ENCODE results near the gene MORN1. TPM values are rescaled to one million over a fixed set of nuclear protein-coding genes. Genes with fewer than 3 reads are reported as not detected.

The MORN1 gene
- total and polyA plus RNA-seq, 10 of the 15 experiments (the other 5 are each of a cell fraction or from before 2014, with no cell fraction given): 0.76 to 7.9 (median 5.5) TPM

DNA sequence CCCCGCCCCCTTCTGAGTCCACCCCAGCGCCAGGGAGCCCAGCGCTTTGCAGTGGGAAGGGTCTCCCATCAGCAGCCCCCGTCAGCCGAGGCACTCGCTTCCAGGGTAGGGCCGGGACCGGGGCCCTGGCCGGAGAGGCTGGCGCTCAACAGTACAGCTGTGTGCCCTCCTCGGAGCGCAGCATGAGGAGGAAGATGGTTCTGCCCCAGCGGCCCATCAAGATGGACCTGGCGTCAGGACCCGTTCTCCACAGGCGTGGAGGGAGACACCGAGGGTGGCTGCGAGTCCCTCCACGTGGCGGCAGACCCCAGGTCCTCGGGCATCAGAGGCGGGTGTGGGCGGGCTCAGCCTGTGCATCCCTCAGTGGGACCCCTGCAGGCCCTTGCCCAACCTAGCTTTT lies 54.3 kb downstream of the MORN1 start:
- FAIRE-seq: no peak
- WGBS (ENCODE audit: insufficient coverage, insufficient replicate concordance, low lambda C conversion rate, missing lambda C conversion rate): 74% methylated on average over 14 of the region's 23 CpGs
- CTCF ChIA-PET: no interaction called here
- TF ChIP-seq CEBPB (IDR thresholded peaks at IDR 0.05; ENCODE audit: borderline replicate concordance in 1 of 2, low read depth in 2 of 2, low read length in 2 of 2) (no peak), ASH2L (IDR thresholded peaks at IDR 0.05; ENCODE audit: borderline replicate concordance, low read depth) (no peak), RBBP5 (conservative IDR thresholded peaks at IDR 0.05) (no peak), ZNF24 (IDR thresholded peaks at IDR 0.05) (no peak), IRF4 (IDR thresholded peaks at IDR 0.05; ENCODE audit: low read depth, low read length) (no peak), JUNB (IDR thresholded peaks at IDR 0.05) (no peak), SMAD1 (IDR thresholded peaks at IDR 0.05; ENCODE audit: low read depth, partially characterized antibody) (no peak), BCL11A (IDR thresholded peaks at IDR 0.05; ENCODE audit: low read depth, low read length) (no peak), POU2F2 (IDR thresholded peaks at IDR 0.05; ENCODE audit: borderline replicate concordance, low read depth, low read length) (no peak), RAD21 (IDR thresholded peaks at IDR 0.05; ENCODE audit: insufficient read depth, low read depth, low read length) (no peak), POLR2AphosphoS5 (IDR thresholded peaks at IDR 0.05; ENCODE audit: low read length) (no peak), RCOR1 (conservative IDR thresholded peaks at IDR 0.05; ENCODE audit: low read depth, low read length) (no peak), NFXL1 (IDR thresholded peaks at IDR 0.05; ENCODE audit: borderline replicate concordance) (no peak)
- TF ChIP-seq, protein P1, sequence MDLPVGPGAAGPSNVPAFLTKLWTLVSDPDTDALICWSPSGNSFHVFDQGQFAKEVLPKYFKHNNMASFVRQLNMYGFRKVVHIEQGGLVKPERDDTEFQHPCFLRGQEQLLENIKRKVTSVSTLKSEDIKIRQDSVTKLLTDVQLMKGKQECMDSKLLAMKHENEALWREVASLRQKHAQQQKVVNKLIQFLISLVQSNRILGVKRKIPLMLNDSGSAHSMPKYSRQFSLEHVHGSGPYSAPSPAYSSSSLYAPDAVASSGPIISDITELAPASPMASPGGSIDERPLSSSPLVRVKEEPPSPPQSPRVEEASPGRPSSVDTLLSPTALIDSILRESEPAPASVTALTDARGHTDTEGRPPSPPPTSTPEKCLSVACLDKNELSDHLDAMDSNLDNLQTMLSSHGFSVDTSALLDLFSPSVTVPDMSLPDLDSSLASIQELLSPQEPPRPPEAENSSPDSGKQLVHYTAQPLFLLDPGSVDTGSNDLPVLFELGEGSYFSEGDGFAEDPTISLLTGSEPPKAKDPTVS (IDR thresholded peaks at IDR 0.05; ENCODE audit: low read depth, low read length): no peak
- TF ChIP-seq, protein P2, sequence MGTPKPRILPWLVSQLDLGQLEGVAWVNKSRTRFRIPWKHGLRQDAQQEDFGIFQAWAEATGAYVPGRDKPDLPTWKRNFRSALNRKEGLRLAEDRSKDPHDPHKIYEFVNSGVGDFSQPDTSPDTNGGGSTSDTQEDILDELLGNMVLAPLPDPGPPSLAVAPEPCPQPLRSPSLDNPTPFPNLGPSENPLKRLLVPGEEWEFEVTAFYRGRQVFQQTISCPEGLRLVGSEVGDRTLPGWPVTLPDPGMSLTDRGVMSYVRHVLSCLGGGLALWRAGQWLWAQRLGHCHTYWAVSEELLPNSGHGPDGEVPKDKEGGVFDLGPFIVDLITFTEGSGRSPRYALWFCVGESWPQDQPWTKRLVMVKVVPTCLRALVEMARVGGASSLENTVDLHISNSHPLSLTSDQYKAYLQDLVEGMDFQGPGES (IDR thresholded peaks at IDR 0.05): no peak
- TF ChIP-seq, protein P3, sequence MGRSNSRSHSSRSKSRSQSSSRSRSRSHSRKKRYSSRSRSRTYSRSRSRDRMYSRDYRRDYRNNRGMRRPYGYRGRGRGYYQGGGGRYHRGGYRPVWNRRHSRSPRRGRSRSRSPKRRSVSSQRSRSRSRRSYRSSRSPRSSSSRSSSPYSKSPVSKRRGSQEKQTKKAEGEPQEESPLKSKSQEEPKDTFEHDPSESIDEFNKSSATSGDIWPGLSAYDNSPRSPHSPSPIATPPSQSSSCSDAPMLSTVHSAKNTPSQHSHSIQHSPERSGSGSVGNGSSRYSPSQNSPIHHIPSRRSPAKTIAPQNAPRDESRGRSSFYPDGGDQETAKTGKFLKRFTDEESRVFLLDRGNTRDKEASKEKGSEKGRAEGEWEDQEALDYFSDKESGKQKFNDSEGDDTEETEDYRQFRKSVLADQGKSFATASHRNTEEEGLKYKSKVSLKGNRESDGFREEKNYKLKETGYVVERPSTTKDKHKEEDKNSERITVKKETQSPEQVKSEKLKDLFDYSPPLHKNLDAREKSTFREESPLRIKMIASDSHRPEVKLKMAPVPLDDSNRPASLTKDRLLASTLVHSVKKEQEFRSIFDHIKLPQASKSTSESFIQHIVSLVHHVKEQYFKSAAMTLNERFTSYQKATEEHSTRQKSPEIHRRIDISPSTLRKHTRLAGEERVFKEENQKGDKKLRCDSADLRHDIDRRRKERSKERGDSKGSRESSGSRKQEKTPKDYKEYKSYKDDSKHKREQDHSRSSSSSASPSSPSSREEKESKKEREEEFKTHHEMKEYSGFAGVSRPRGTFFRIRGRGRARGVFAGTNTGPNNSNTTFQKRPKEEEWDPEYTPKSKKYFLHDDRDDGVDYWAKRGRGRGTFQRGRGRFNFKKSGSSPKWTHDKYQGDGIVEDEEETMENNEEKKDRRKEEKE (IDR thresholded peaks at IDR 0.05): no peak
- TF ChIP-seq, protein P4, sequence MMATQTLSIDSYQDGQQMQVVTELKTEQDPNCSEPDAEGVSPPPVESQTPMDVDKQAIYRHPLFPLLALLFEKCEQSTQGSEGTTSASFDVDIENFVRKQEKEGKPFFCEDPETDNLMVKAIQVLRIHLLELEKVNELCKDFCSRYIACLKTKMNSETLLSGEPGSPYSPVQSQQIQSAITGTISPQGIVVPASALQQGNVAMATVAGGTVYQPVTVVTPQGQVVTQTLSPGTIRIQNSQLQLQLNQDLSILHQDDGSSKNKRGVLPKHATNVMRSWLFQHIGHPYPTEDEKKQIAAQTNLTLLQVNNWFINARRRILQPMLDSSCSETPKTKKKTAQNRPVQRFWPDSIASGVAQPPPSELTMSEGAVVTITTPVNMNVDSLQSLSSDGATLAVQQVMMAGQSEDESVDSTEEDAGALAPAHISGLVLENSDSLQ (IDR thresholded peaks at IDR 0.05): no peak
- TF ChIP-seq, protein P5, sequence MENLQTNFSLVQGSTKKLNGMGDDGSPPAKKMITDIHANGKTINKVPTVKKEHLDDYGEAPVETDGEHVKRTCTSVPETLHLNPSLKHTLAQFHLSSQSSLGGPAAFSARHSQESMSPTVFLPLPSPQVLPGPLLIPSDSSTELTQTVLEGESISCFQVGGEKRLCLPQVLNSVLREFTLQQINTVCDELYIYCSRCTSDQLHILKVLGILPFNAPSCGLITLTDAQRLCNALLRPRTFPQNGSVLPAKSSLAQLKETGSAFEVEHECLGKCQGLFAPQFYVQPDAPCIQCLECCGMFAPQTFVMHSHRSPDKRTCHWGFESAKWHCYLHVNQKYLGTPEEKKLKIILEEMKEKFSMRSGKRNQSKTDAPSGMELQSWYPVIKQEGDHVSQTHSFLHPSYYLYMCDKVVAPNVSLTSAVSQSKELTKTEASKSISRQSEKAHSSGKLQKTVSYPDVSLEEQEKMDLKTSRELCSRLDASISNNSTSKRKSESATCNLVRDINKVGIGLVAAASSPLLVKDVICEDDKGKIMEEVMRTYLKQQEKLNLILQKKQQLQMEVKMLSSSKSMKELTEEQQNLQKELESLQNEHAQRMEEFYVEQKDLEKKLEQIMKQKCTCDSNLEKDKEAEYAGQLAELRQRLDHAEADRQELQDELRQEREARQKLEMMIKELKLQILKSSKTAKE (IDR thresholded peaks at IDR 0.05; ENCODE audit: low read depth, poor library complexity, severe bottlenecking): no peak

More for the DNA sequence above, 54.3 kb downstream of the MORN1 start:
- in situ Hi-C loops (cut with MboI) (no loop called here), intact Hi-C loops (cut with micrococcal nuclease; ENCODE audit: unreplicated experiment) (no loop called here)
- BruUV-seq (replicated peaks): no TSS peak
- H3K79me2 ChIP-seq (ENCODE audit: control insufficient read depth, insufficient read depth, low read length): no peaks in the 10 kb centered on the region
- H3K4me3 ChIP-seq: no peak overlapping the region
- no peak overlapping the region for H2AFZ ChIP-seq (ENCODE audit: control insufficient read depth, low read depth, low read length)
- ChIA-PET RAD21 (ENCODE audit: unreplicated experiment) (no interaction called here), POLR2A (no interaction called here), SMC1A (ENCODE audit: uncharacterized antibody, unreplicated experiment) (no interaction called here)
- no peak overlapping the region for H3K27ac ChIP-seq (ENCODE audit: control insufficient read depth, insufficient read depth)
- H3K27me3 ChIP-seq (replicated peaks in 1 of 2; ENCODE audit: control insufficient read depth in 2 of 2, insufficient read depth in 2 of 2, low read length in 1 of 2): no peaks in the 10 kb centered on the region; a peak in 1 of 4 replicates
- H4K20me1 ChIP-seq (ENCODE audit: control insufficient read depth, insufficient read depth): no peaks in the 10 kb centered on the region
- ATAC-seq (no peak), DNase-seq (ENCODE audit: low read depth, low spot score) (no peak)
- H3K9me3 ChIP-seq (replicated peaks; ENCODE audit: control insufficient read depth, insufficient read depth, low read length): no peaks in the 10 kb centered on the region
- H3K4me1 ChIP-seq (ENCODE audit: control insufficient read depth, insufficient read depth, low read length): no peaks in the 10 kb centered on the region
- H3K36me3 ChIP-seq (ENCODE audit: control insufficient read depth in 2 of 2, insufficient read depth in 2 of 2, low read length in 1 of 2): no peaks in the 10 kb centered on the region
- H3K9ac ChIP-seq (ENCODE audit: control insufficient read depth, insufficient read depth, low read length): no peak overlapping the region
- H3K4me2 ChIP-seq (ENCODE audit: control insufficient read depth, insufficient read depth): no peak overlapping the region

Data from GM12878 (cell line).